Transverse colon (tissue), 4 donors: ENCODE data around the gene MBD5. TPM values are rescaled to one million over a fixed set of nuclear protein-coding genes. Genes with fewer than 3 reads are reported as not detected.

Source experiments
- DNase-seq: peaks from one replicate; pipeline ENCODE4 v3.0.0-alpha.2; 2019
- H3K27ac ChIP-seq, 4 donors: fragments of 200-600 bp; sonication (generic); 2 replicates each; pipeline ENCODE4 v1.5.1; 2016 to 2018; ENCODE audit warnings: inconsistent platforms in 4 of 4
- H3K27me3 ChIP-seq: fragments of 200-600 bp; sonication (generic); 2 replicates; pipeline ENCODE4 v1.5.1; 2017; ENCODE audit warnings: inconsistent platforms
- H3K36me3 ChIP-seq, 4 donors: fragments of 200-600 bp; sonication (generic); 2 replicates each; pipeline ENCODE4 v1.5.1; 2017 to 2019; ENCODE audit warnings: inconsistent platforms in 4 of 4
- H3K4me1 ChIP-seq, 4 donors: fragments of 200-600 bp; sonication (generic); 2 replicates each; pipeline ENCODE4 v1.5.1; 2017 to 2020; ENCODE audit warnings: inconsistent platforms in 4 of 4
- H3K4me3 ChIP-seq, 4 donors: fragments of 200-600 bp; sonication (generic); 1 replicate in 1 of 4; 2 replicates in 3 of 4; pipeline versions ENCODE4 v1.5.1 to v1.6.1; 2017 to 2019; ENCODE audit warnings: inconsistent platforms in 4 of 4
- H3K9me3 ChIP-seq, 2 donors: fragments of 200-600 bp; sonication (generic); 2 replicates each; pipeline ENCODE4 v1.5.1; 2017 to 2019; ENCODE audit warnings: inconsistent platforms in 2 of 2
- EP300 ChIP-seq: sonication (generic); formaldehyde crosslinking; IDR thresholded peaks from one replicate; pipeline ENCODE4 v1.6.1; 2017; ENCODE audit warnings: antibody characterized with exemption, low read depth
- POLR2A ChIP-seq: fragments of 450-650 bp; IDR thresholded peaks from one replicate; pipeline ENCODE4 v1.6.1; 2016; ENCODE audit warnings: antibody characterized with exemption, mild to moderate bottlenecking, moderate library complexity
- POLR2AphosphoS5 ChIP-seq, 3 donors: sonication (generic); formaldehyde crosslinking; IDR thresholded peaks; one replicate each; pipeline ENCODE4 v1.6.1; 2016; ENCODE audit warnings: antibody characterized with exemption in 3 of 3
- WGBS, 2 donors: methylation state at CpG; one replicate each; pipeline ENCODE4 v1.1.5; 2018; ENCODE audit warnings: low coverage in 1 of 2; 5-methylcytosine and 5-hydroxymethylcytosine counted together
- in situ Hi-C, 4 donors: fragments of 200-750 bp; cut with MboI; loops; one replicate each; pipeline versions ENCODE4 v1.15.0 to v1.15.1; 2017; ENCODE audit warnings: low sequenced_read_pairs in 3 of 4, low pct_ligation_motif_present in 1 of 4, low pct_unique_long_range_greater_than_20kb in 1 of 4
- intact Hi-C: fragments of 100-400 bp; cut with DNase I; formaldehyde crosslinking; loops from one replicate; pipeline ENCODE4 v1.15.1; 2023; ENCODE audit warnings: low total_unique reads
- total RNA-seq, 4 donors: library from RNA; depleted of rRNA; stranded (reverse); fragments of >200 nt; gene quantifications; one replicate each; pipeline ENCODE4 v1.1.0, GENCODE V29; 2016
- TF ChIP-seq, protein P1 (sequence below), 5 experiments: fragments of 200-600 bp in 3 of 5; fragments of 450-650 bp in 2 of 5; sonication (generic) in 3 of 5; IDR thresholded peaks; 1 replicate in 2 of 5; 2 replicates in 3 of 5; pipeline ENCODE4 v1.5.1; 2016 to 2017; ENCODE audit warnings: antibody characterized with exemption in 5 of 5, inconsistent platforms in 3 of 5, mild to moderate bottlenecking in 2 of 5, moderate library complexity in 1 of 5

Gene MBD5
- total RNA-seq, 4 donors from 2014 or later = 29.9 to 67.3 (median 52.6) TPM

GRCh38 chr2:148351437-148352143 is 330.7 kb downstream of the MBD5 start:
- Histone ChIP-seq H3K4me3 (no peak overlapping the region), H3K4me1 (no peaks in the 10 kb centered on the region), H3K36me3 (no peaks in the 10 kb centered on the region), H3K27me3 (no peaks in the 10 kb centered on the region), H3K27ac (no peak overlapping the region), H3K9me3 (peaks cover 0 to 5% of the 10 kb centered on the region in 2 donors)
- intact Hi-C loops = no loop called here
- WGBS, 2 donors = 62 to 85% methylated on average over 2 of the region's 2 CpGs
- in situ Hi-C loops = no loop called here
- DNase-seq = no peak
- TF ChIP-seq POLR2A (no peak), EP300 (no peak), POLR2AphosphoS5 (IDR thresholded peaks at IDR 0.05) (no peak)
- TF ChIP-seq, protein P1, sequence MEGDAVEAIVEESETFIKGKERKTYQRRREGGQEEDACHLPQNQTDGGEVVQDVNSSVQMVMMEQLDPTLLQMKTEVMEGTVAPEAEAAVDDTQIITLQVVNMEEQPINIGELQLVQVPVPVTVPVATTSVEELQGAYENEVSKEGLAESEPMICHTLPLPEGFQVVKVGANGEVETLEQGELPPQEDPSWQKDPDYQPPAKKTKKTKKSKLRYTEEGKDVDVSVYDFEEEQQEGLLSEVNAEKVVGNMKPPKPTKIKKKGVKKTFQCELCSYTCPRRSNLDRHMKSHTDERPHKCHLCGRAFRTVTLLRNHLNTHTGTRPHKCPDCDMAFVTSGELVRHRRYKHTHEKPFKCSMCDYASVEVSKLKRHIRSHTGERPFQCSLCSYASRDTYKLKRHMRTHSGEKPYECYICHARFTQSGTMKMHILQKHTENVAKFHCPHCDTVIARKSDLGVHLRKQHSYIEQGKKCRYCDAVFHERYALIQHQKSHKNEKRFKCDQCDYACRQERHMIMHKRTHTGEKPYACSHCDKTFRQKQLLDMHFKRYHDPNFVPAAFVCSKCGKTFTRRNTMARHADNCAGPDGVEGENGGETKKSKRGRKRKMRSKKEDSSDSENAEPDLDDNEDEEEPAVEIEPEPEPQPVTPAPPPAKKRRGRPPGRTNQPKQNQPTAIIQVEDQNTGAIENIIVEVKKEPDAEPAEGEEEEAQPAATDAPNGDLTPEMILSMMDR (IDR thresholded peaks at IDR 0.05) = no peak

GRCh38 chr2:148358375-148358774 is 337.5 kb downstream of the MBD5 start:
- 80 to 83% methylated on average over 6 of the region's 6 CpGs for WGBS, 2 donors

DNA sequence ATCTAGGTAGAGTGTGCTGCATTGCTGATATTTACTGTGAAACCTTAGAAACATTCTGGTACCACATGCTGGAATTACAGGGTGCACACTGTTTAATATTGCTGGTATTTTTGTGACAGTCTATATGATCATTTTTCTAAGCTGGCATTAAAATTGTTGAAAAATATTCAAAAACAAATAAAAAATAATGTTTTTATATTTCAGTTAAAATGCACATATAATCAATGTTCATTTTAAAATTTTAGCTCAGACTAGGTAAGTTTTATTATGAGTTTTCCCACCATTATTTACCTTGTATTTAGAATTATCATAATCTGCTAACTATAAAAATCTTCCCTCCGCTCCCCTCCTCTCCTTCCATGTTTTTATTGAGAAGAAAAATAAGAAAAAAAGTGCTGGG is 339.8 kb downstream of the MBD5 start:
- DNase-seq = no peak
- intact Hi-C loops = no loop called here
- no peak overlapping the region for H3K4me3 ChIP-seq
- no peak overlapping the region for H3K27ac ChIP-seq
- no peaks in the 10 kb centered on the region for H3K4me1 ChIP-seq
- in situ Hi-C loops = no loop called here
- peaks cover 0 to 1% of the 10 kb centered on the region in 2 donors for H3K9me3 ChIP-seq
- H3K36me3 ChIP-seq = no peaks in the 10 kb centered on the region
- 90 to 100% methylated on average over 1 of the region's 1 CpG for WGBS, 2 donors
- H3K27me3 ChIP-seq = no peaks in the 10 kb centered on the region
- TF ChIP-seq, protein P1 (IDR thresholded peaks at IDR 0.05) = no peak
- TF ChIP-seq POLR2AphosphoS5 (IDR thresholded peaks at IDR 0.05) (no peak), POLR2A (no peak), EP300 (no peak)

More at GRCh38 chr2:148358375-148358774, 337.5 kb downstream of the MBD5 start:
- Histone ChIP-seq H3K4me3 (no peak overlapping the region), H3K9me3 (peaks cover 0 to 5% of the 10 kb centered on the region in 2 donors), H3K36me3 (no peaks in the 10 kb centered on the region), H3K27ac (no peak overlapping the region), H3K4me1 (no peaks in the 10 kb centered on the region), H3K27me3 (no peaks in the 10 kb centered on the region)
- no peak for DNase-seq
- in situ Hi-C loops = no loop called here
- no peak for TF ChIP-seq EP300
- no peak for TF ChIP-seq POLR2A
- no peak for TF ChIP-seq POLR2AphosphoS5 (IDR thresholded peaks at IDR 0.05)
- TF ChIP-seq, protein P1 (IDR thresholded peaks at IDR 0.05) = no peak
- intact Hi-C loops = no loop called here

DNA sequence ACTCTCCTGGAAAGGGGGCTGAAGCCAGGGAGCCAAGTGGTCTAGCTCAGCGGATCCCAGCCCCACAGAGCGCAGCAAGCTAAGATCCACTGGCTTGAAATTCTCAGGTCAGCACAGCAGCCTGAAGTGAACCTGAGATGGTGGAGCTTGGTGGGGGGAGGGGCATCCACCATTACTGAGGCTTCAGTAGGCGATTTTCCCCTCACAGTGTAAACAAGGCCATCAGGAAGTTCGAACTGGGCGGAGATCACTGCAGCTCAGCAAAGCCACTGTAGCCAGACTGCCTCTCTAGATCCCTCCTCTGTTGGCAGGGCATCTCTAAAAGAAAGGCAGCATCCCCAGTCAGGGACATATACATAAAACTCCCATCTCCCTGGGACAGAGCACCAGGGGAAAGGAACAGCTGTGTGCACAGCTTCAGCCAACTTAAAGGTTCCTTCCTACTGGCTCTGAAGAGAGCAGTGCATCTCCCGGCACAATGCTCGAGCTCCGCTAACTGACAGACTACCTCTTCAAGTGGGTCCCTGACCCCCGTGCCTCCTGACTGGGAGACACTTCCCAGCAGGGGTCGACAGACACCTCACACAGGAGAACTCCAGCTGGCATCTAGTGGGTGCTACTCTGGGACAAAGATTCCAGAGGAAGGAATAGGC is 341.4 kb downstream of the MBD5 start:
- Histone ChIP-seq H3K4me1 (no peaks in the 10 kb centered on the region), H3K27ac (no peak overlapping the region), H3K9me3 (no peaks in the 10 kb centered on the region), H3K4me3 (no peak overlapping the region), H3K27me3 (no peaks in the 10 kb centered on the region), H3K36me3 (no peaks in the 10 kb centered on the region)
- no peak for TF ChIP-seq POLR2A
- TF ChIP-seq POLR2AphosphoS5 (IDR thresholded peaks at IDR 0.05) = no peak
- no peak for TF ChIP-seq EP300
- TF ChIP-seq, protein P1 (IDR thresholded peaks at IDR 0.05) = no peak
- in situ Hi-C loops (no loop called here), intact Hi-C loops (no loop called here)
- no peak for DNase-seq
- WGBS, 2 donors = 94% methylated on average over 9 of the region's 10 CpGs; no CpG with 5 or more reads in 1 of the 2 donors
